ENCODE results near the gene PTPRD. TPM values are rescaled to one million over a fixed set of nuclear protein-coding genes. Genes with fewer than 3 reads are reported as not detected.

The PTPRD gene
- total RNA-seq, 1 experiment from 2014 or later = 70.1 TPM

GRCh38 chr9:8832955-8833354 is 1779.8 kb downstream of the PTPRD start:
- Mint-ChIP-seq H3K4me3 (ENCODE audit: unreplicated experiment) (no peak overlapping the region), H3K9me3 (ENCODE audit: unreplicated experiment) (no peaks in the 10 kb centered on the region), H3K27ac (ENCODE audit: unreplicated experiment) (no peak overlapping the region), H3K4me1 (ENCODE audit: low read depth, unreplicated experiment) (no peaks in the 10 kb centered on the region), H3K27me3 (ENCODE audit: insufficient read depth, unreplicated experiment) (no peaks in the 10 kb centered on the region), H3K36me3 (ENCODE audit: insufficient read depth, unreplicated experiment) (no peaks in the 10 kb centered on the region)
- DNase-seq = no peak
- BruUV-seq (replicated peaks) = no TSS peak
- Histone ChIP-seq H3K27me3 (replicated peaks; ENCODE audit: control insufficient read depth, insufficient read depth, low read length) (no peaks in the 10 kb centered on the region), H3K36me3 (ENCODE audit: control insufficient read depth, insufficient read depth, low read length) (no peaks in the 10 kb centered on the region), H3K4me3 (ENCODE audit: low read depth, low read length) (no peak overlapping the region), H3K9me3 (no peaks in the 10 kb centered on the region), H3K4me1 (no peaks in the 10 kb centered on the region)
- no peak for TF ChIP-seq CTCF (IDR thresholded peaks at IDR 0.05; ENCODE audit: insufficient read depth in 1 of 2, low read depth in 1 of 2, low read length in 1 of 2, severe bottlenecking in 1 of 2, unreplicated experiment in 1 of 2)
- CTCF ChIA-PET = no interaction called here
- intact Hi-C loops (cut with micrococcal nuclease; ENCODE audit: unreplicated experiment) = no loop called here
- POLR2A ChIA-PET = no interaction called here

- Histone ChIP-seq H3K27me3 (replicated peaks; ENCODE audit: control insufficient read depth, insufficient read depth, low read length) (no peaks in the 10 kb centered on the region), H3K4me1 (no peaks in the 10 kb centered on the region), H3K9me3 (no peaks in the 10 kb centered on the region), H3K4me3 (ENCODE audit: low read depth, low read length) (no peak overlapping the region), H3K36me3 (ENCODE audit: control insufficient read depth, insufficient read depth, low read length) (no peaks in the 10 kb centered on the region)
- no TSS peak for BruUV-seq (replicated peaks)
- no peak for DNase-seq
- Mint-ChIP-seq H3K36me3 (ENCODE audit: insufficient read depth, unreplicated experiment) (no peaks in the 10 kb centered on the region), H3K9me3 (ENCODE audit: unreplicated experiment) (no peaks in the 10 kb centered on the region), H3K27ac (ENCODE audit: unreplicated experiment) (no peak overlapping the region), H3K4me3 (ENCODE audit: unreplicated experiment) (no peak overlapping the region), H3K4me1 (ENCODE audit: low read depth, unreplicated experiment) (no peaks in the 10 kb centered on the region), H3K27me3 (ENCODE audit: insufficient read depth, unreplicated experiment) (no peaks in the 10 kb centered on the region)
- intact Hi-C loops (cut with micrococcal nuclease; ENCODE audit: unreplicated experiment) = no loop called here
- TF ChIP-seq CTCF (IDR thresholded peaks at IDR 0.05; ENCODE audit: insufficient read depth in 1 of 2, low read depth in 1 of 2, low read length in 1 of 2, severe bottlenecking in 1 of 2, unreplicated experiment in 1 of 2) = no peak
- ChIA-PET POLR2A (no interaction called here), CTCF (no interaction called here)
Measured at GRCh38 chr9:8832386-8832785, 1780.4 kb downstream of the PTPRD start.

- CTCF ChIA-PET = no interaction called here
- Mint-ChIP-seq H3K27ac (ENCODE audit: unreplicated experiment) (no peak overlapping the region), H3K9me3 (ENCODE audit: unreplicated experiment) (peaks cover 8% of the 10 kb centered on the region), H3K27me3 (ENCODE audit: insufficient read depth, unreplicated experiment) (no peaks in the 10 kb centered on the region), H3K4me3 (ENCODE audit: unreplicated experiment) (no peak overlapping the region), H3K4me1 (ENCODE audit: low read depth, unreplicated experiment) (peaks cover under 1% of the 10 kb centered on the region), H3K36me3 (ENCODE audit: insufficient read depth, unreplicated experiment) (no peaks in the 10 kb centered on the region)
- POLR2A ChIA-PET = no interaction called here
- H3K9me3 ChIP-seq = no peaks in the 10 kb centered on the region
- no peaks in the 10 kb centered on the region for H3K36me3 ChIP-seq (ENCODE audit: control insufficient read depth, insufficient read depth, low read length)
- DNase-seq = no peak
- no peaks in the 10 kb centered on the region for H3K4me1 ChIP-seq
- TF ChIP-seq CTCF (IDR thresholded peaks at IDR 0.05; ENCODE audit: insufficient read depth in 1 of 2, low read depth in 1 of 2, low read length in 1 of 2, severe bottlenecking in 1 of 2, unreplicated experiment in 1 of 2) = no peak
- no peaks in the 10 kb centered on the region for H3K27me3 ChIP-seq (replicated peaks; ENCODE audit: control insufficient read depth, insufficient read depth, low read length)
- no peak overlapping the region for H3K4me3 ChIP-seq (ENCODE audit: low read depth, low read length)
- intact Hi-C loops (cut with micrococcal nuclease; ENCODE audit: unreplicated experiment) = no loop called here
- no TSS peak for BruUV-seq (replicated peaks)
Measured at GRCh38 chr9:8831568-8831967, 1781.2 kb downstream of the PTPRD start.
